ENCODE results near the gene NID2. TPM values are rescaled to one million over a fixed set of nuclear protein-coding genes. Genes with fewer than 3 reads are reported as not detected.

NID2 gene
- total and polyA plus RNA-seq, 10 donors = 0.33 to 10.8 (median 3.4) TPM

GRCh38 chr14:52033101-52033642, 35.7 kb downstream of the NID2 start:
- Histone ChIP-seq H3K36me3 (no peaks in the 10 kb centered on the region), H3K27ac (no peak overlapping the region), H3K9me3 (no peaks in the 10 kb centered on the region), H3K27me3 (replicated peaks in 1 of 7) (no peaks in the 10 kb centered on the region), H3K4me1 (no peaks in the 10 kb centered on the region), H3K4me3 (no peak overlapping the region)
- TF ChIP-seq POLR2A (IDR thresholded peaks at IDR 0.05) (no peak), CTCF (IDR thresholded peaks at IDR 0.05 in 8 of 11, conservative IDR thresholded peaks at IDR 0.05 in 3 of 11) (no peak), POLR2AphosphoS5 (IDR thresholded peaks at IDR 0.05) (no peak)
- 60 to 66% (median 64%) methylated on average over 10 of the region's 10 CpGs for WGBS, 5 donors
- DNase-seq = no peak
- intact Hi-C loops (cut with DNase I; ENCODE audit: low total_unique reads) = no loop called here

GRCh38 chr14:52032204-52032801, 36.6 kb downstream of the NID2 start:
- WGBS, 5 donors = 50 to 58% (median 56%) methylated on average over 7 of the region's 7 CpGs
- Histone ChIP-seq H3K27me3 (replicated peaks in 1 of 7) (no peaks in the 10 kb centered on the region), H3K27ac (peak overlapping the region in 1 of 8 donors; percentile 6), H3K4me1 (no peaks in the 10 kb centered on the region), H3K4me3 (no peak overlapping the region), H3K9me3 (no peaks in the 10 kb centered on the region), H3K36me3 (no peaks in the 10 kb centered on the region)
- TF ChIP-seq POLR2A (IDR thresholded peaks at IDR 0.05) (no peak), POLR2AphosphoS5 (IDR thresholded peaks at IDR 0.05) (no peak), CTCF (IDR thresholded peaks at IDR 0.05 in 8 of 11, conservative IDR thresholded peaks at IDR 0.05 in 3 of 11) (no peak)
- no peak for DNase-seq
- intact Hi-C loops (cut with DNase I; ENCODE audit: low total_unique reads) = no loop called here

GRCh38 chr14:52031781-52032180, 37.1 kb downstream of the NID2 start:
- WGBS, 5 donors = 68 to 94% (median 87%) methylated on average over 3 of the region's 3 CpGs
- Histone ChIP-seq H3K4me1 (no peaks in the 10 kb centered on the region), H3K27me3 (replicated peaks in 1 of 7) (no peaks in the 10 kb centered on the region), H3K36me3 (no peaks in the 10 kb centered on the region), H3K4me3 (no peak overlapping the region), H3K9me3 (no peaks in the 10 kb centered on the region), H3K27ac (peak overlapping the region in 1 of 8 donors; percentile 6)
- no peak for DNase-seq
- intact Hi-C loops (cut with DNase I; ENCODE audit: low total_unique reads) = no loop called here
- no peak for TF ChIP-seq POLR2AphosphoS5 (IDR thresholded peaks at IDR 0.05)
- TF ChIP-seq CTCF (IDR thresholded peaks at IDR 0.05 in 8 of 11, conservative IDR thresholded peaks at IDR 0.05 in 3 of 11) = no peak
- TF ChIP-seq POLR2A (IDR thresholded peaks at IDR 0.05) = no peak

GRCh38 chr14:52029881-52030280, 39.0 kb downstream of the NID2 start:
- Histone ChIP-seq H3K36me3 (no peaks in the 10 kb centered on the region), H3K4me3 (no peak overlapping the region), H3K4me1 (no peaks in the 10 kb centered on the region), H3K27ac (no peak overlapping the region), H3K9me3 (no peaks in the 10 kb centered on the region), H3K27me3 (replicated peaks in 1 of 7) (no peaks in the 10 kb centered on the region)
- TF ChIP-seq POLR2AphosphoS5 (IDR thresholded peaks at IDR 0.05) (no peak), CTCF (IDR thresholded peaks at IDR 0.05 in 8 of 11, conservative IDR thresholded peaks at IDR 0.05 in 3 of 11) (no peak), POLR2A (IDR thresholded peaks at IDR 0.05) (no peak)
- intact Hi-C loops (cut with DNase I; ENCODE audit: low total_unique reads) = no loop called here
- DNase-seq = no peak
- WGBS, 5 donors = 38 to 70% (median 56%) methylated on average over 1 of the region's 1 CpG

Measured in spleen (tissue), 11 donors.